DMS153 treated with DMSO at 0.1 percent for 48 hours (cell line): Measurements from ENCODE around the gene RNASE4.
"Not testable (repeated sequence)": the region's sequence is repeated elsewhere in the genome, so short reads cannot be mapped to it uniquely, and the experiment has no call there.

ENCODE experiments used
- DNase-seq: peaks from one replicate; lab custom pipeline; 2025; ENCODE audit not compliant: unreplicated experiment; lab: John Stamatoyannopoulos, UW

The RNASE4 gene

GRCh38 chr14:20683891-20684661, at the start of gene RNASE4:
RNASE4 (plus strand) TSS chr14:20684560; CDS start chr14:20699372, 14,812 bp downstream.
- peak; percentile 20 for DNase-seq

- no peak for DNase-seq
Observed at GRCh38 chr14:20641591-20641990, 42.8 kb upstream of the RNASE4 start, which contains the start of gene OR6S1. OR6S1 (minus strand) TSS chr14:20641691; CDS start chr14:20641691, 0 bp downstream.

GRCh38 chr14:20642182-20642581, 42.2 kb upstream of the RNASE4 start:
- no peak for DNase-seq

GRCh38 chr14:20642755-20643154, 41.6 kb upstream of the RNASE4 start:
- DNase-seq, result not testable (repeated sequence)

GRCh38 chr14:20644520-20644919, 39.8 kb upstream of the RNASE4 start:
- no peak for DNase-seq

GRCh38 chr14:20645481-20645880, 38.9 kb upstream of the RNASE4 start:
- DNase-seq, result no peak

- DNase-seq, result no peak
Observed at GRCh38 chr14:20652996-20653975, 31.1 kb upstream of the RNASE4 start.

- no peak for DNase-seq
Observed at GRCh38 chr14:20655851-20656250, 28.5 kb upstream of the RNASE4 start.

GRCh38 chr14:20656274-20656673, 28.1 kb upstream of the RNASE4 start:
- DNase-seq, result no peak

- DNase-seq, result no peak
Observed at GRCh38 chr14:20657216-20658211, 26.8 kb upstream of the RNASE4 start.

GRCh38 chr14:20658246-20658645, 26.1 kb upstream of the RNASE4 start:
- no peak for DNase-seq

- no peak for DNase-seq
Observed at GRCh38 chr14:20659336-20659735, 25.0 kb upstream of the RNASE4 start.

- DNase-seq, result no peak
Observed at GRCh38 chr14:20659813-20660395, 24.5 kb upstream of the RNASE4 start.

GRCh38 chr14:20661197-20661596, 23.2 kb upstream of the RNASE4 start:
- no peak for DNase-seq

- DNase-seq, result no peak
Observed at GRCh38 chr14:20662968-20663732, 21.2 kb upstream of the RNASE4 start.

- DNase-seq, result not testable (repeated sequence)
Observed at GRCh38 chr14:20666400-20666961, 17.9 kb upstream of the RNASE4 start.

GRCh38 chr14:20667957-20668356, 16.4 kb upstream of the RNASE4 start:
- no peak for DNase-seq

GRCh38 chr14:20668969-20669368, 15.4 kb upstream of the RNASE4 start:
- DNase-seq, result no peak
